Pancreas (tissue), 10 donors: ENCODE measurements around the gene AMDHD1. TPM values are rescaled to one million over a fixed set of nuclear protein-coding genes. Genes with fewer than 3 reads are reported as not detected.

Experiments
- ATAC-seq, 4 donors: fragments of 200-7000 bp; cut with Tn5 transposase; one replicate each; pipeline versions ENCODE4 v1.8.0 to v1.9.1; 2020; ENCODE audit warnings: mild to moderate bottlenecking in 4 of 4, moderate library complexity in 4 of 4
- DNase-seq, 6 donors: peaks; one replicate each; pipeline ENCODE4 v3.0.0-alpha.2; 2020
- FAIRE-seq: peaks from 2 replicates; lab custom pipeline; 2012; peaks lifted over from hg19 to GRCh38; lab: Jason Lieb, UNC
- H3K27ac ChIP-seq, 4 donors: fragments of 200-600 bp; sonication (generic); 1 replicate in 3 of 4; 2 replicates in 1 of 4; pipeline versions ENCODE4 v1.5.0 to v1.8.0; 2020
- H3K27me3 ChIP-seq, 4 donors: fragments of 200-600 bp; one replicate each; pipeline ENCODE4 v1.8.0; 2021
- H3K36me3 ChIP-seq, 3 donors: fragments of 200-600 bp; sonication (generic) in 1 of 3; one replicate each; pipeline versions ENCODE4 v1.5.0 to v1.8.0; 2020 to 2021
- H3K4me1 ChIP-seq, 3 donors: fragments of 200-600 bp; one replicate each; pipeline ENCODE4 v1.8.0; 2021
- H3K4me3 ChIP-seq, 4 donors: fragments of 200-600 bp; sonication (generic) in 2 of 4; one replicate each; pipeline versions ENCODE4 v1.5.0 to v1.8.0; 2020 to 2021
- H3K9me3 ChIP-seq, 4 donors: fragments of 200-600 bp; one replicate each; pipeline ENCODE4 v1.8.0; 2021
- WGBS, 2 donors: extraction: QIAGEN DNeasy Blood & Tissue Kit; methylation state at CpG; one replicate each; pipeline ENCODE4 v1.1.7; 2013; 5-methylcytosine and 5-hydroxymethylcytosine counted together
- intact Hi-C, 3 donors: fragments of 100-400 bp; cut with DNase I; formaldehyde crosslinking; loops; one replicate each; pipeline versions ENCODE4 v1.11.1 to v1.14.2; 2022
- polyA plus RNA-seq, 2 donors: library from polyadenylated mRNA; stranded (reverse); fragments of 200-250 nt; gene quantifications; one replicate each; pipeline ENCODE4 v1.2.3, GENCODE V29; 2013
- total RNA-seq, 6 donors: library from RNA; stranded (reverse); fragmentation: NEBNext Ultra II Directional in 4 of 6; extraction: Animal tissue kit (Norgen Biotek cat#: 25700) in 4 of 6; gene quantifications; one replicate each; pipeline versions ENCODE4 v1.2.1 to v1.2.4, GENCODE V29; 2021 to 2023
- TF ChIP-seq, protein P1 (sequence below), 4 donors: fragments of 200-600 bp; sonication (generic) in 3 of 4; IDR thresholded peaks; one replicate each; pipeline versions ENCODE4 v1.5.0 to v1.8.0; 2021; ENCODE audit warnings: antibody characterized with exemption in 4 of 4
- donor health status: healthy with polysubstance abuse.
- donor health status: DM: no; HTN: no; CAD: no; lungs with moderate emphysema.
- donor health status: DM: no; HTN: no; CAD: no.
- donor health status: control.
- donor health status: control.
- donor health status: Bipolar disorder and iron deficiency.
- donor health status: DM: yes; HTN: yes; CAD: no.
- donor health status: DM: no; HTN: no; CAD: no.
- donor health status: DM: no; HTN: no; CAD: no.
- donor health status: DM: yes; HTN: yes; CAD: no.

The AMDHD1 gene, protein sequence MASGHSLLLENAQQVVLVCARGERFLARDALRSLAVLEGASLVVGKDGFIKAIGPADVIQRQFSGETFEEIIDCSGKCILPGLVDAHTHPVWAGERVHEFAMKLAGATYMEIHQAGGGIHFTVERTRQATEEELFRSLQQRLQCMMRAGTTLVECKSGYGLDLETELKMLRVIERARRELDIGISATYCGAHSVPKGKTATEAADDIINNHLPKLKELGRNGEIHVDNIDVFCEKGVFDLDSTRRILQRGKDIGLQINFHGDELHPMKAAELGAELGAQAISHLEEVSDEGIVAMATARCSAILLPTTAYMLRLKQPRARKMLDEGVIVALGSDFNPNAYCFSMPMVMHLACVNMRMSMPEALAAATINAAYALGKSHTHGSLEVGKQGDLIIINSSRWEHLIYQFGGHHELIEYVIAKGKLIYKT
- 1 to 10 TPM in 2 of 6 donors, under 1 TPM in 4; 0.55 to 1.1 (median 0.81) TPM for total RNA-seq
- 1 to 10 TPM; 1.1 to 1.8 TPM for polyA plus RNA-seq

DNA sequence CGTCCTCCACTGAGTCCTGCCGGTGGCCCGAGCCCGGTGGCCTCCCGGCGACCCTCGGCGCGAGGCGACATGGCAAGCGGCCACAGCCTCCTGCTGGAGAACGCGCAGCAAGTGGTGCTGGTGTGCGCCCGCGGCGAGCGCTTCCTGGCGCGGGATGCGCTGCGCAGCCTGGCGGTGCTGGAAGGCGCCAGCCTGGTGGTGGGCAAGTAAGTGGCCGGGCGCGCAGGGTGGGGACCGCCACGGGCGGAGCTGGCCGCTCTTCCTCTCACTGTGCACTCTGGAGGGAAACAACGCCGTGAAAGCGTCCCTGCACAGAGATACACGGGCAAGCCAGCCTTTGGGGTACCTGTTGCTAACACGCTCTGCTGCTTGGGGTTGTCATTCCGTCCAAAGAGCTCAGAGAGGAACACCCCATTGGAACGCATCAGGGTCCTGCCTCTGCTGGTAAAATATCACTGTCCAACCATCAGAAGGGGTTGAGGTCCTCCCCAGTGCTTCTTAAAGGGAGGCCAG is at the start of gene AMDHD1:
Gene AMDHD1, plus strand, starts transcription at position 2 of the 513 bp plus-strand sequence. Its CDS starts 68 bp downstream, at position 70.
- peak within 1 kb of the TSS; percentile 61 to 89 (median 79) for H3K27ac ChIP-seq
- DNase-seq (peak in 5 of 6 donors; percentile 34 to 85 (median 58)), FAIRE-seq (no peak), ATAC-seq (peak; percentile 64 to 81 (median 70))
- no peaks in the 10 kb centered on the region for H3K9me3 ChIP-seq
- H3K27me3 ChIP-seq: no peaks in the 10 kb centered on the region
- H3K4me1 ChIP-seq: peaks cover 0 to 7% (median 0%) of the 10 kb centered on the region in 3 donors
- TF ChIP-seq, protein P1, sequence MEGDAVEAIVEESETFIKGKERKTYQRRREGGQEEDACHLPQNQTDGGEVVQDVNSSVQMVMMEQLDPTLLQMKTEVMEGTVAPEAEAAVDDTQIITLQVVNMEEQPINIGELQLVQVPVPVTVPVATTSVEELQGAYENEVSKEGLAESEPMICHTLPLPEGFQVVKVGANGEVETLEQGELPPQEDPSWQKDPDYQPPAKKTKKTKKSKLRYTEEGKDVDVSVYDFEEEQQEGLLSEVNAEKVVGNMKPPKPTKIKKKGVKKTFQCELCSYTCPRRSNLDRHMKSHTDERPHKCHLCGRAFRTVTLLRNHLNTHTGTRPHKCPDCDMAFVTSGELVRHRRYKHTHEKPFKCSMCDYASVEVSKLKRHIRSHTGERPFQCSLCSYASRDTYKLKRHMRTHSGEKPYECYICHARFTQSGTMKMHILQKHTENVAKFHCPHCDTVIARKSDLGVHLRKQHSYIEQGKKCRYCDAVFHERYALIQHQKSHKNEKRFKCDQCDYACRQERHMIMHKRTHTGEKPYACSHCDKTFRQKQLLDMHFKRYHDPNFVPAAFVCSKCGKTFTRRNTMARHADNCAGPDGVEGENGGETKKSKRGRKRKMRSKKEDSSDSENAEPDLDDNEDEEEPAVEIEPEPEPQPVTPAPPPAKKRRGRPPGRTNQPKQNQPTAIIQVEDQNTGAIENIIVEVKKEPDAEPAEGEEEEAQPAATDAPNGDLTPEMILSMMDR (IDR thresholded peaks at IDR 0.05): peak in 2 of 4 donors; percentile 7 to 10
- intact Hi-C loops: no loop called here
- no peaks in the 10 kb centered on the region for H3K36me3 ChIP-seq
- peak within 1 kb of the TSS; percentile 63 to 85 (median 73) for H3K4me3 ChIP-seq
- WGBS, 2 donors: 0 to 1% methylated on average over 38 of the region's 38 CpGs

DNA sequence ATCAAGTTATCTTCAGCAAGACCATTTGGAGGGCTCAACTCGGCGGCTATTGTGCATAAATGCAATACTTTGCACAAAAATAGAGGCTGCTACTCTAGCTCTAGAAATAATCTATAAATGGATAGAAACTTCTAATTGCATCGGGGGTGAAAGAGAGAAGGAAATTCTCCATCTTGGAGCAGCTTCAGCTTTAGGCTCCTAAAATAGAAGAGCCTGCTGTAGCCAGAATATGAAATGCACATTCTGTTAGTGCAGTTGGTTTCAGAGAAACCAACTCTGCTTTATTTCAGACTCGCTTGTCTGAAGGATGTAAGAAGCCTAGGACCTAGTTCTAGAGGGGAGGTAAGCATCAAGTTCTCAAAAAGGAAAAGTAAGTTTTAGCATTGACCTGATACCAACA is 46.3 kb upstream of the AMDHD1 start:
- H3K27me3 ChIP-seq: peaks cover 0 to 4% (median 0%) of the 10 kb centered on the region in 4 donors
- no peaks in the 10 kb centered on the region for H3K9me3 ChIP-seq
- H3K4me3 ChIP-seq: no peak overlapping the region
- 77 to 88% methylated on average over 4 of the region's 4 CpGs for WGBS, 2 donors
- no peak overlapping the region for H3K27ac ChIP-seq
- H3K4me1 ChIP-seq: no peaks in the 10 kb centered on the region
- TF ChIP-seq, protein P1 (IDR thresholded peaks at IDR 0.05): no peak
- ATAC-seq: no peak
- no peaks in the 10 kb centered on the region for H3K36me3 ChIP-seq
- DNase-seq: no peak
- FAIRE-seq: no peak
- intact Hi-C loops: no loop called here

DNA sequence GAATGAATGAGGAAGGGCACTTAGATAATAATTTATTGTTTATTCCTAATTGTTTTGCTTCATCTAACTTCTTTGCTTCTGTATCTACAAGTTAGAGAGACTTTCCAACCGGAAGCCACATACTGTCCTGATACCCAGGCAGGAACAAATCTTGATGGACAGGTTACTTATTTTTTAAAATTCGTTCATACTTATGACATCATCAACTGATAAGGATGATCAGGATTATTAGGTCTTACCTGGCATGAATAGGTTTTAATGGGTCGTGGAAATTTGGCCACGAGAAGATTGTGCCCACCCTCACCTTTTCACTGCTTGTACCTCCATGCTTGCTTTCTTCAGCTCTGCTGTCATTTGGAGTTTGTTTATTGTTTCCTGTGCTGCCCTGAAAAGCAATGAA is 45.0 kb upstream of the AMDHD1 start:
- FAIRE-seq: no peak
- no peak overlapping the region for H3K4me3 ChIP-seq
- no peaks in the 10 kb centered on the region for H3K4me1 ChIP-seq
- intact Hi-C loops: no loop called here
- H3K9me3 ChIP-seq: no peaks in the 10 kb centered on the region
- ATAC-seq: no peak
- 42 to 46% methylated on average over 4 of the region's 4 CpGs for WGBS, 2 donors
- TF ChIP-seq, protein P1 (IDR thresholded peaks at IDR 0.05): no peak
- H3K36me3 ChIP-seq: no peaks in the 10 kb centered on the region
- H3K27ac ChIP-seq: no peak overlapping the region
- H3K27me3 ChIP-seq: no peaks in the 10 kb centered on the region
- DNase-seq: no peak

DNA sequence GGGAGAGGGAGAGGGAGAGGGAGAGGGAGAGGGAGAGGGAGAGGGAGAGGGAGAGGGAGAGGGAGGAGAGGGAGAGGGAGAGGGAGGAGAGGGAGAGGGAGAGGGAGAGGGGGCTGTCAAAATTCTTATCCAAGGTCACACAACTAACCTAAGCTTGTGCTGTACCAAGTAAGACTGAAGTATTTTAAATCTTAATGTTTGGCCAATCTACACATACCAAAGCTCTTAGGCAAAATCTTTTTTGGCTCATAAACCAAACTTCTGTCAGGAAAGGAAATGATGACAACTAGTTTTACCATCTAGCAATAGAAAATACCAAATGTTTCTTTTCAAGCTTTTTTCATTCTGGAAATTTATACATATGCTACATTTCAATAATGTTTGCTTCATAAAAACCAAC is 34.6 kb upstream of the AMDHD1 start:
- Histone ChIP-seq H3K9me3 (no peaks in the 10 kb centered on the region), H3K36me3 (no peaks in the 10 kb centered on the region), H3K27me3 (no peaks in the 10 kb centered on the region), H3K4me3 (no peak overlapping the region), H3K4me1 (no peaks in the 10 kb centered on the region), H3K27ac (no peak overlapping the region)
- no peak for FAIRE-seq
- TF ChIP-seq, protein P1 (IDR thresholded peaks at IDR 0.05): no peak
- intact Hi-C loops: no loop called here
- ATAC-seq: no peak
- DNase-seq: no peak

DNA sequence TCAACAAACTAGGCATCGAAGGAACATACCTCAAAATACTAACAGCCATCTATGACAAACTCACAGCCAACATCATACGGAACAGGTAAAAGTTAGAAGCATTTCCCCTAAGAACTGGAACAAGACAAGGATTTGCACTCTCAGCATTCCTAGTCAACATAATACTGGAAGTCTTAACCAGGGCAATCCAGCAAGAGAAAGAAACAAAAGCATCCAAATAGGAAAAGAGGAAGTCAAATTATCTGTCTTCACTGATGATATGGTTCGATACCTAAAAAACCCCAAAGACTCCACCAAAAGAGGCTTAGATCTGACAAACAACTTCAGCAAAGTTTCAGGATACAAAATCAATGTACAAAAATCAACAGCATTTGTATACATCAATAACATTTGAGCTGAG is 33.3 kb upstream of the AMDHD1 start:
- Histone ChIP-seq H3K4me1 (no peaks in the 10 kb centered on the region), H3K9me3 (no peaks in the 10 kb centered on the region), H3K36me3 (no peaks in the 10 kb centered on the region), H3K4me3 (no peak overlapping the region), H3K27ac (no peak overlapping the region), H3K27me3 (no peaks in the 10 kb centered on the region)
- DNase-seq (no peak), FAIRE-seq (no peak), ATAC-seq (no peak)
- WGBS, 2 donors: 85 to 90% methylated on average over 3 of the region's 3 CpGs
- intact Hi-C loops: no loop called here
- TF ChIP-seq, protein P1 (IDR thresholded peaks at IDR 0.05): no peak
